ENCODE results near the gene LPP. TPM values are rescaled to one million over a fixed set of nuclear protein-coding genes. Genes with fewer than 3 reads are reported as not detected.

Gene LPP
- total and polyA plus RNA-seq, 9 of the 15 experiments (the other 6 are each of a cell fraction or from before 2014, with no cell fraction given): 0.07 to 0.18 TPM; not detected in 7

DNA sequence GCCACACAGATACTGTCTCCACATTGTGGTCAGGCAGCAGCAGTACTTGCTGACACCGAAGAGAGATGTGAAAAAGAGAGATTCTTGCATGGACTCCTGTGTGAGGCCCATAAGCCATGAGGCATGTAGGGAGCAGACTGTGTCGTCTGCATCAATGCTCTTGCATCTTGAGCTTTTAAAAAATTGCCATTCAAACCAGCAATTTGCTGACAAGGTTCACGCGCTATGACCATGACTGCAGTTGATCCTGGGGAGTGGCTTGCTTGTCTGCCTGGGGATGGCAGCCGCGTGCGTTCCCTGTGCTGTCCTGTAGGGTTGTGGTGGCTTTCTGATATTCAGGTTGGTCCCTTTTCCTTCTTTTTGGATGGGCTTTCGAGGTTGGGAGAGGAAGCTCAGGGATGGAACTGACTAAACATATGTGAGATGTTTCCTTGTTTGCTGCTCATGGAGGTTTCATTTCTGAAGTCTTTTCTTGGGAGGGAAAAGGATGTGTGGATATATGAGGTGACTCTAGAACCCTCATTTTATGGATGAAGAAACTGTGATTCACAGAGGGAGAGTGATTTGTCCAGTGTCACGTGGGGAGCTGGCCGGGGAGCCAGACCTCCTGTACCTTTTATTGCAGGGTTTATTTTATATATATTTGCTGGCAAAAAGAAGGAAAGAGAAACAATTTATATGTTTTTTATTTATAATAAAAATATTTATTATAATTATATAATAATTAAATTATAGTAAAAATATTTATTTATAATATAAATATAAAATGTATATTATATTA lies 48.6 kb downstream of the LPP start:
- ATAC-seq (peak; percentile 80), FAIRE-seq (peak; percentile 15), DNase-seq (ENCODE audit: extremely low read depth in 1 of 4, low spot score in 3 of 4) (peak; percentile 12 to 33 (median 16))
- Histone ChIP-seq H3K4me3 (no peak overlapping the region), H3K9ac (ENCODE audit: insufficient read depth in 1 of 2, low read depth in 2 of 2, low read length in 2 of 2) (no peak overlapping the region), H4K20me1 (replicated peaks; ENCODE audit: control insufficient read depth, insufficient read depth, low read length) (no peaks in the 10 kb centered on the region), H3K4me2 (ENCODE audit: insufficient read depth, low read length) (no peak overlapping the region), H3K27me3 (ENCODE audit: control insufficient read depth in 2 of 2, insufficient read depth in 2 of 2, low read length in 2 of 2) (no peaks in the 10 kb centered on the region; a peak in 1 of 5 replicates), H3K36me3 (ENCODE audit: control insufficient read depth, insufficient read depth, low read length) (no peaks in the 10 kb centered on the region), H3K79me2 (ENCODE audit: control insufficient read depth, insufficient read depth, low read length) (no peaks in the 10 kb centered on the region), H2AFZ (ENCODE audit: low read depth, low read length) (no peak overlapping the region), H3K4me1 (replicated peaks in 1 of 2; ENCODE audit: control insufficient read depth in 2 of 2, insufficient read depth in 2 of 2, low read length in 2 of 2) (no peaks in the 10 kb centered on the region), H3K9me3 (replicated peaks; ENCODE audit: control insufficient read depth, insufficient read depth, low read depth, low read length) (no peaks in the 10 kb centered on the region), H3K27ac (ENCODE audit: extremely low read depth, low read depth, low read length) (no peak overlapping the region), H3K9me1 (ENCODE audit: control insufficient read depth, insufficient read depth, low read length) (no peaks in the 10 kb centered on the region)
- in situ Hi-C loops (cut with MboI): no loop called here
- WGBS (ENCODE audit: insufficient coverage, low coverage, missing lambda C conversion rate): 11% methylated on average over 10 of the region's 10 CpGs
- ChIA-PET CTCF (ENCODE audit: low intra/inter-chr PET ratio) (no interaction called here), POLR2A (no interaction called here)
- intact Hi-C loops (cut with micrococcal nuclease): no loop called here
- TF ChIP-seq NR2F6 (CRISPR knock-in tag; IDR thresholded peaks at IDR 0.05): no peak
- TF ChIP-seq, protein P1, sequence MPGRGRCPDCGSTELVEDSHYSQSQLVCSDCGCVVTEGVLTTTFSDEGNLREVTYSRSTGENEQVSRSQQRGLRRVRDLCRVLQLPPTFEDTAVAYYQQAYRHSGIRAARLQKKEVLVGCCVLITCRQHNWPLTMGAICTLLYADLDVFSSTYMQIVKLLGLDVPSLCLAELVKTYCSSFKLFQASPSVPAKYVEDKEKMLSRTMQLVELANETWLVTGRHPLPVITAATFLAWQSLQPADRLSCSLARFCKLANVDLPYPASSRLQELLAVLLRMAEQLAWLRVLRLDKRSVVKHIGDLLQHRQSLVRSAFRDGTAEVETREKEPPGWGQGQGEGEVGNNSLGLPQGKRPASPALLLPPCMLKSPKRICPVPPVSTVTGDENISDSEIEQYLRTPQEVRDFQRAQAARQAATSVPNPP (IDR thresholded peaks at IDR 0.05; ENCODE audit: borderline replicate concordance, insufficient read depth, insufficient read length): no peak
- TF ChIP-seq, protein P2, sequence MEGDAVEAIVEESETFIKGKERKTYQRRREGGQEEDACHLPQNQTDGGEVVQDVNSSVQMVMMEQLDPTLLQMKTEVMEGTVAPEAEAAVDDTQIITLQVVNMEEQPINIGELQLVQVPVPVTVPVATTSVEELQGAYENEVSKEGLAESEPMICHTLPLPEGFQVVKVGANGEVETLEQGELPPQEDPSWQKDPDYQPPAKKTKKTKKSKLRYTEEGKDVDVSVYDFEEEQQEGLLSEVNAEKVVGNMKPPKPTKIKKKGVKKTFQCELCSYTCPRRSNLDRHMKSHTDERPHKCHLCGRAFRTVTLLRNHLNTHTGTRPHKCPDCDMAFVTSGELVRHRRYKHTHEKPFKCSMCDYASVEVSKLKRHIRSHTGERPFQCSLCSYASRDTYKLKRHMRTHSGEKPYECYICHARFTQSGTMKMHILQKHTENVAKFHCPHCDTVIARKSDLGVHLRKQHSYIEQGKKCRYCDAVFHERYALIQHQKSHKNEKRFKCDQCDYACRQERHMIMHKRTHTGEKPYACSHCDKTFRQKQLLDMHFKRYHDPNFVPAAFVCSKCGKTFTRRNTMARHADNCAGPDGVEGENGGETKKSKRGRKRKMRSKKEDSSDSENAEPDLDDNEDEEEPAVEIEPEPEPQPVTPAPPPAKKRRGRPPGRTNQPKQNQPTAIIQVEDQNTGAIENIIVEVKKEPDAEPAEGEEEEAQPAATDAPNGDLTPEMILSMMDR (IDR thresholded peaks at IDR 0.05 in 2 of 3, conservative IDR thresholded peaks at IDR 0.05 in 1 of 3; ENCODE audit: insufficient read depth in 2 of 3, low read depth in 1 of 3, low read length in 3 of 3): peak in 2 of 3 experiments; percentile 6 to 13; a peak in 1 of 6 replicates
- no TSS peak for BruUV-seq (replicated peaks)

Measured in K562 (cell line).